Epithelial cell of prostate (primary cell): Measurements from ENCODE around the gene TENM3.
"Not testable (repeated sequence)": the region's sequence is repeated elsewhere in the genome, so short reads cannot be mapped to it uniquely, and the experiment has no call there.

Experiments
- DNase-seq: peaks from one replicate; pipeline ENCODE4 v3.0.0-alpha.2; 2011; ENCODE audit warnings: low read depth, low spot score
- H3K27ac ChIP-seq: fragments of 450-650 bp; 2 replicates; pipeline ENCODE4 v1.5.1; 2017; ENCODE audit warnings: mild to moderate bottlenecking

TENM3 gene

DNA sequence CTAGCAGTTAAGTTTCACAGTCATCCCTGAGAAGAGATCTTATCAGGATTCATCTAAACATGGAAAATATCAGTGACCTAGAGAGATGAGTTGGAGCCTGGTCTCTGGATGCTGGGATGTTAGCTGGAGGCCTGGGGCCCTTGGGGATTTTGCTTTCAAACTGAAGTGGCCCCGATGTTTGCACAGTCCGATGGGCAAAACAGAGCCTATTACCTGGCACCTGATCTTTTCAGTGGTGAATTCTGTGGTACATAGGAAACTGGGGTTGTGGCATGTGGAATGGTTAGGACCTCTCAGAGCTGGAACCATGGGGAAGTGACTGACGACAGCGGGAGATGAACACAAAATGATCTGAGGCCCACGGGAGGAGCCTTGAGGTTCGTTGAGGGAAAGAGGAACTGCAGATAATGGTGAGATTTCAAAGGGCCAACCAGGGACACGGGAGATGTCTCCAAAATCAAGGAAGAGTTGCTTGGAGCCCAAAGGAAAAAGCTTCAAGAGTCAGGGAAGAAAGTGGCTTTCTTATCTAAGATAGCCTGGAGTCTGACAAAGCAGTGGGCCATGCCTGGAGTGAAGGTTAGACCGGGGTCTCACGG lies 17.8 kb upstream of the TENM3 start:
- H3K27ac ChIP-seq = no peak overlapping the region
- no peak for DNase-seq

DNA sequence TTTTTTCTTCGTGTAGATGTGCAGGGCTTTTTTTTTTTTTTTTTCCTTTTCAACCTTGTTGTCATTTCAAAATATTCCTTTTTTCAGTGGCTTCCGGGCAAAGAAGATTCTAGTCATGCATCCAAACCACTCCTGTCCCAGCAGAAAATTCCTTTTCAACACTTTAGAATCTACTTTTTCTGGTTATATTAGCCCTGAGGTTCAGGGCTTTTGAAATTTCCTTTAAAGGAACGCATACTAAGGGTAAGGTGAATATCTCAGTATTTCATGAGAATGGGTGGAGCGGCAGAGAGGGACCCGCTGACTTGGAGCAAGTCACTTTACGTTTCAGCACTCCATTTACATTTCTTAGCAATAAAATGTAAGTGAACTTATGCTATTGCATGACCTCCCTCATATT lies 15.6 kb upstream of the TENM3 start:
- DNase-seq = no peak
- no peak overlapping the region for H3K27ac ChIP-seq

GRCh38 chr4:182228991-182229577 lies 14.1 kb upstream of the TENM3 start:
- no peak overlapping the region for H3K27ac ChIP-seq
- DNase-seq = no peak

DNA sequence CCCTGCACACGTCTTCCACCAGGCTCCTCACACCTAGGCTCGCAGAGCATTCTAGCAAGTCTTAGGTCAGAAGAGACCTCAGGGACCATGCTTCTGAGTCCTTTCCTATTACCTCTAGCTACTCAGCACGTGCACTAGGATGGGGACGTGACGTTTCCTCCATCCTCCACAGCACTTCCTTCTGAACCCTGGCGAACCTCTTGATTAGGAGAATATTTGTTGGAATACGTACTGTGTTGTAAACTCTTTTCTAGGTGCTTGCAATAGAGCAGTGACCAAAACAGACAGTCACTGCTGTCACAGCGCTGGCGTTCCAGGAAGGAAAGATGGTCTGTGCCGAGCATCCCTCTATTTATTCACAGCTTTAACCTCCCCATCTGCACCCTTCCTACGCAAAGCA lies 12.9 kb upstream of the TENM3 start:
- no peak overlapping the region for H3K27ac ChIP-seq
- no peak for DNase-seq

DNA sequence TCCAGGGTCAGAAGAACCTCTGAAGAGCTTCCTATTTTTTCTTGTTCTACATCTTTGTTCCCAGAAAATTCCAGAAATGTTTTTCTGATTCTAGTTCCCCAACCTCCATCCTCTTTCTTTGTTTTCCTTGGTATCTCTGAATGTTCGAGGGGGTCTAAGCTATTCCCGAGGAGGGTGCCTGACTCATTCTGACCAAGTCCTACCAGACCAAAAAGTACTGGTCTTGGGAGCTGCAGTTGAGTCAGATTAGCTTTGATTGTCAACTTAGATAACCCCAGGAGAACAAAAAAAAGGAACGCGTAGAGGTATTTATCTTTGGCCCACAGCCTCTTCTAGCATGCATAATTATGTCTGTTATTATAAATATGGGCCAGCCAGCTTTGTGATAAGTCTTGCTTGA lies 12.1 kb upstream of the TENM3 start:
- H3K27ac ChIP-seq = no peak overlapping the region
- DNase-seq = no peak

- no peak overlapping the region for H3K27ac ChIP-seq
- DNase-seq = no peak
Observed at GRCh38 chr4:182231496-182231895, 11.7 kb upstream of the TENM3 start.

DNA sequence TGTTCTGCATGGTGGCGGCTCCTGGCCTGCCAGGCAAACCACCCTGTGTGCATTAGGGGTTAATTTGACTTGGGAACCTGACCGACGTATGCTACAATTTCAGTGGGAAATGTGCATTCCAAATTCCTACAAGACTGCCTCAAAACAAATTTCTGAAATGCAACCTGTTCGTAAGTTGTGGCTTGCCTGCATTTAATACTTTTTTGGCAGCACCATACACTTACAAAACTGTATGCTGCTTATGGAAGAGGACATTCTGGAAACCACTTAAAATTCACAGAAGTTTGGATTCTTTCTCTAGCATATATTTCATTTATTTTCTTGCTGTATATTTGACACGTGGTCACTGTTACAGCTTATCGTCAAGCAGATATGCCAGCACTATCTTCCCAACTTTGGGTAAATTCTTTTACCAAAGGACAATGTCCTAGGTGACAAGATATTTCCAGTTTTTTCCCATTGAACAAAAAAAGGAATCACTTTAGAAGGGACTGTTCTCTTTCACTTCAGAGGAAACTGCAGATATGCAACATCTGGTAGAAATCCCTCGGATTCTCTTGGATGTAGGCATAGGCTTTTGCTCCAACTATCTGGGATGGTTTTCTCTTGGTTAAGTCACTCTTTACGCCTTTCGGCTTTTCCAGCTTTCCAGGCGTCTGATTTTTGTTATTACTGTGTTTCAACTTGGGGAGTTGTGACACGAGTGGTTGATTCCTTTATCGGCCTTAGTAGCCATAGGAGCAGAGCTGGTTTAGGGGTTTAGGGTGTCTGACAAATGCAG lies 9.7 kb upstream of the TENM3 start:
- DNase-seq = no peak
- H3K27ac ChIP-seq = no peak overlapping the region

DNA sequence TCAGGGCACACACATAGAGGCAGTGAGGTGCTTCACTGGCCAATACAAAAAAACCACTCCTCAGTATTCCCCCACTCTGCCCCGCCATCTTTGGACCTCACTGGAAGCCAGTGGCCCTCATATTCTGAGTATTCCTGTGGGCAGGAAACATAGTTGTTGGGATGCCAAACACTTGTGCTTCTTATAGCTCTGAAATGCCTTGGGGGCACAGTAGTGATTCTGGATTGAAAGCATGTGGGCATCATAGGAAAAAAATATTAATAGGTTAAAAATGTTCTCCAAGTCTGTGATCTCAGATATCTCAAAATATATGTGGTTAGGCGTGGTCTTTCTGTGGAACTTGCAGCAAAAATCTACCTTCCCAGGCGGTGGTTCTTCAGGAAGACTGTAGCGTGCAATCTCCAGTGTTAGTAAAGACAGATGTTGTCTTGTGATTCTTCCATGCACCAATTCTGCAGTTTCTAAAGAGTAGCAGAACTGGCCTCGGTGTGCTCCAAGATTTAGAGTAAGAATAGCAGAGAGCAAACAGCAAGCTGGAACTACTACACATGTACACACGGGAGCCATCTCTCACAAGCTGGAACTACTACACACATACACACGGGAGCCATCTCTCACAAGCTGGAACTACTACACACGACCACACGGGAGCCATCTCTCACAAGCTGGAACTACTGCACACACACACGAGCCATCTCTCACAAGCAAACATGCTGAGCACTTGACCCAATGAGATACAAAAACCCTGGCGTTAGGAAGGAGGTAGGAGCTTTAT lies 8.0 kb upstream of the TENM3 start:
- DNase-seq = no peak
- no peak overlapping the region for H3K27ac ChIP-seq

GRCh38 chr4:182236186-182236585 lies 7.0 kb upstream of the TENM3 start:
- no peak for DNase-seq
- H3K27ac ChIP-seq = no peak overlapping the region

GRCh38 chr4:182237010-182237409 lies 6.2 kb upstream of the TENM3 start:
- not testable (repeated sequence) for H3K27ac ChIP-seq, DNase-seq

- no peak overlapping the region for H3K27ac ChIP-seq
- no peak for DNase-seq
Observed at GRCh38 chr4:182238355-182238931, 4.8 kb upstream of the TENM3 start.

DNA sequence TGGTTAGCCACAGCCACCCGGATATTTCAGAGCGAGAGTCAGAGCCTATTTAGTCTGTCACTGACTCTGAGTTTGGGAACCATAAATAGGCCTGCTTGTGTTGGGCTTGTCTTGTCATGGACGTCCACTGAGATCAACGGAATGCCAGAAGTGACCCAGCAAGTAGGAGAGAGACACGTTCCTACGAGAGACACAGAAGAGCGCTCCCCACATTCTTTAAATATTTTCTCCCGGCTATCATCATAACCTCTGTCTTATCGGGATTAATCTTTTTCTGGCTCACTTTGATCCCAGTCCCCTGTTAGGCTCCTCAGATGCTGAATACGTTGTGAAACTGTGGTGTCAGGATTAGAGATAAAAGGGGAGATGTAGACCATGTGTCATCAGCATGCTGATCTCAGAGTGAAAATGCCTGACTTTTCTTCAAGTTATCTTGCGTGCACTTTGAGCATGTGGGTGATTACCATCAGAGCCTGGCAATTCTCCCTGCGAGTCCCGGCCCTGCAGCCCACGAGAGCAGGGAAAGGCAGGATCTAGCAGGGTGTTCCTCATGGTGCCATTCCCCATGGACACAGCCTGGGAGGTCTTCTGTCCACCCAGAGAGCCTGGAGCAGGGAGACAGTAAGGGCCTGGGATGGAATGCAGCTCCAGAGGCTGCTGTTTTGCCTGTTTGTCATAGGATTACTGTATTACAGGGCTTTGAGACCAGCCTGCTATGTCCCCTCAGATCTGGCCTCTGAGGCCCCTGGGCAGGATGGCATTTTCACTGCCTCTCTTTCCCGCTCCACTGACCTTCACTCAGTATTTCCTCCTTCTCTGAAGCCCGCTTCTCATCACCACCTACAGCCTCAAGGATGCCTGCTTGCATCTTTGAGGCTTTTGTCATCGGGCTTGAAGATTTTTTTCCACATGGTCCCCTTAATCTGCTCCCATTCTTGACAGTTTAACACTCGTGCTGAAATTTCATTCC lies 2.8 kb upstream of the TENM3 start:
- DNase-seq = no peak
- no peak overlapping the region for H3K27ac ChIP-seq

DNA sequence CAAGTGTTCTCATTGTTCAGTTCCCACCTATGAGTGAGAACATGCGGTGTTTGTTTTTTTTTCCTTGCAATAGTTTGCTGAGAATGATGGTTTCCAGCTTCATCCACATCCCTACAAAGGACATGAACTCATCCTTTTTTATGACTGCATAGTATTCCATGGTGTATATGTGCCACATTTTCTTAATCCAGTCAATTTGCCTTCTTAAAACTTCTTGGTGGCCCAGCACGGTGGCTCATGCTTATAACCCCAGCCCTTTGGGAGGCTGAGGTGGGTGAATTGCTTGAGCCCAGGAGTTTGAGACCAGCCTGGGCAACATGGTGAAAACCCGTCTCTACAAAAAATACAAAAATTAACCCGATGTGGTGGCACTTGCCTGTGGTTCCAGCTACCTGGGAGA lies 942 bp upstream of the TENM3 start:
- not testable (repeated sequence) for DNase-seq, H3K27ac ChIP-seq

- H3K27ac ChIP-seq = no peak overlapping the region
- DNase-seq = no peak
Observed at GRCh38 chr4:182242787-182243186, 415 bp upstream of the TENM3 start.

DNA sequence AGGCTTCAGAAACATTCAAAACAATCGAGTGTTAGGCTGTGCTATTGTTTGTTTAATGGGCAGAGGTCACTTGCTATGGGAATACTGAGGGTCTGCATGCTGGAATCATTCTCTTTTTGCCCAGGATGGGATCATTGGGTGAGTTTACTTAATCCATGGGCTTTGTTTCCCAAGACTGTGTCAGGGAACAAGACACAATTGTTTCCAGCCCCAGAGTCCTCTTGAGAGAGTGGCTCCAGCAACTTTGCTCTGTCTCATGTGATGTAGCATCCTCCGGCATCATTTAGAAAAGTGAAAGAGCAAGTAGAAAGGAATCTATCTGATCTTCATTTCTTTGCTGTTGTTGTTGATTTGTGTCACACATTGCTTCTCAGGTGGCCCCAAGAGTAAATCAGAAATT lies 1.8 kb downstream of the TENM3 start:
- no peak overlapping the region for H3K27ac ChIP-seq
- DNase-seq = no peak

DNA sequence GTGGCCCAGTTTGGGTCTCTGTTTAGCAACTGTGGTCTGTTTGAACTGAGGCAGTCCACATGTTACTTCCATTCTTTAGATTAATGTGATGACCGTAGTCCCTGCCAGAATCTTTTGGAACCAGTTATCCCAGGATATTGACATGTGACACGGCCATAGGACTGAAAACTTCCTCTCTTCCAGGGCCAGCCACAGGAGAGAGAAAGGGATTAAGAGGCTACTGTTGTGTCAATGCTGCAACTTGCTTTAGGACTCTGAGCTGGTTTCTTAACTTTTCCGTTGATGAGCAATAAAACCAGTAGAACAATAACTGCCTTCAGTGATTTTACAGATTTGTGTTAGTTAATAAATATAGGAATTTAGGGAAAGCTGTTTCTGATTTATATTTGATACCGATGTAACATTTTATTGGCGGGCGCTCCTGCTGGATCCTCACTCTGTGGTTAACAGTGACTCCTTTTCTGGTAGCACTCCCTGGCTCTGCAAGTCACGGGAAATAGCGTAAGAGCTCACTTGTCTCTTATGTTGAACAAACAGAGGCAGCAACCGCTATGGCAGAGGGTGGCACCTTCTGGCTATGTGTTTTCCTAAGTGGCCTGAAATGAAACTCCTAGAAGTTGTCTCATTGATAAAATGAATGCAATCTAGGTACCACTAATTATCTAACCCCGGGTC lies 2.5 kb downstream of the TENM3 start:
- H3K27ac ChIP-seq = peak overlapping the region; percentile 0

GRCh38 chr4:182246401-182247205 lies 3.4 kb downstream of the TENM3 start:
- peak; percentile 64 for DNase-seq
- peak overlapping the region; percentile 0 for H3K27ac ChIP-seq

More for the DNA sequence above, 2.5 kb downstream of the TENM3 start:
- peak; percentile 12 for DNase-seq

- DNase-seq = no peak
- H3K27ac ChIP-seq = no peak overlapping the region
Observed at GRCh38 chr4:182248295-182248694, 5.1 kb downstream of the TENM3 start.
